ENCODE measurements around the gene CEP43. TPM values are rescaled to one million over a fixed set of nuclear protein-coding genes. Genes with fewer than 3 reads are reported as not detected.

CEP43 gene
- total RNA-seq, 1 donor from 2014 or later, result 23.3 TPM

DNA sequence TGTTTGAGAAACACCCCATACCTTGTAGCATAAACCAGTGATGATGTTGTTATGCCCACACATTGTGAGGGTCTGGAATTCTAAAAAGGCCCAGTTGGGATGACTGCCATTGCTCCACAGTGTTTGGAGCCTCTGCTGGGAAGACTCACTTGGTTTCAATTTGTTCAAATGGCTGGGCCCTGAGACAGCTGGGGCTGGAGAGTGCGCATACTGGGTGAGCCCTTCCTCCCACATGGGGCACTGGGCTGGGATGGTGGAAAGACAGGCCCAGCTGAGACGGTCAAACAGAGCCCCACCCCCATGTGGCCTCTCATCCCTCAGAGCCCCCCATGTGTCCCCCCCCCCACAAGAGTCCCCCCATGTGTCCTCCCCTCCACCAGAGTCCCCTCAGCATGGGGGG is 22.6 kb upstream of the CEP43 start:
- DNase-seq (ENCODE audit: low spot score), result no peak
- Mint-ChIP-seq H3K9me3 (ENCODE audit: unreplicated experiment) (no peaks in the 10 kb centered on the region), H3K27me3 (ENCODE audit: unreplicated experiment) (no peaks in the 10 kb centered on the region), H3K27ac (ENCODE audit: unreplicated experiment) (no peak overlapping the region), H3K4me3 (ENCODE audit: unreplicated experiment) (no peak overlapping the region), H3K36me3 (ENCODE audit: low read depth, unreplicated experiment) (no peaks in the 10 kb centered on the region), H3K4me1 (ENCODE audit: unreplicated experiment) (peaks cover 2% of the 10 kb centered on the region)
- TF ChIP-seq, protein P1, sequence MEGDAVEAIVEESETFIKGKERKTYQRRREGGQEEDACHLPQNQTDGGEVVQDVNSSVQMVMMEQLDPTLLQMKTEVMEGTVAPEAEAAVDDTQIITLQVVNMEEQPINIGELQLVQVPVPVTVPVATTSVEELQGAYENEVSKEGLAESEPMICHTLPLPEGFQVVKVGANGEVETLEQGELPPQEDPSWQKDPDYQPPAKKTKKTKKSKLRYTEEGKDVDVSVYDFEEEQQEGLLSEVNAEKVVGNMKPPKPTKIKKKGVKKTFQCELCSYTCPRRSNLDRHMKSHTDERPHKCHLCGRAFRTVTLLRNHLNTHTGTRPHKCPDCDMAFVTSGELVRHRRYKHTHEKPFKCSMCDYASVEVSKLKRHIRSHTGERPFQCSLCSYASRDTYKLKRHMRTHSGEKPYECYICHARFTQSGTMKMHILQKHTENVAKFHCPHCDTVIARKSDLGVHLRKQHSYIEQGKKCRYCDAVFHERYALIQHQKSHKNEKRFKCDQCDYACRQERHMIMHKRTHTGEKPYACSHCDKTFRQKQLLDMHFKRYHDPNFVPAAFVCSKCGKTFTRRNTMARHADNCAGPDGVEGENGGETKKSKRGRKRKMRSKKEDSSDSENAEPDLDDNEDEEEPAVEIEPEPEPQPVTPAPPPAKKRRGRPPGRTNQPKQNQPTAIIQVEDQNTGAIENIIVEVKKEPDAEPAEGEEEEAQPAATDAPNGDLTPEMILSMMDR (IDR thresholded peaks at IDR 0.05; ENCODE audit: unreplicated experiment), result no peak

DNA sequence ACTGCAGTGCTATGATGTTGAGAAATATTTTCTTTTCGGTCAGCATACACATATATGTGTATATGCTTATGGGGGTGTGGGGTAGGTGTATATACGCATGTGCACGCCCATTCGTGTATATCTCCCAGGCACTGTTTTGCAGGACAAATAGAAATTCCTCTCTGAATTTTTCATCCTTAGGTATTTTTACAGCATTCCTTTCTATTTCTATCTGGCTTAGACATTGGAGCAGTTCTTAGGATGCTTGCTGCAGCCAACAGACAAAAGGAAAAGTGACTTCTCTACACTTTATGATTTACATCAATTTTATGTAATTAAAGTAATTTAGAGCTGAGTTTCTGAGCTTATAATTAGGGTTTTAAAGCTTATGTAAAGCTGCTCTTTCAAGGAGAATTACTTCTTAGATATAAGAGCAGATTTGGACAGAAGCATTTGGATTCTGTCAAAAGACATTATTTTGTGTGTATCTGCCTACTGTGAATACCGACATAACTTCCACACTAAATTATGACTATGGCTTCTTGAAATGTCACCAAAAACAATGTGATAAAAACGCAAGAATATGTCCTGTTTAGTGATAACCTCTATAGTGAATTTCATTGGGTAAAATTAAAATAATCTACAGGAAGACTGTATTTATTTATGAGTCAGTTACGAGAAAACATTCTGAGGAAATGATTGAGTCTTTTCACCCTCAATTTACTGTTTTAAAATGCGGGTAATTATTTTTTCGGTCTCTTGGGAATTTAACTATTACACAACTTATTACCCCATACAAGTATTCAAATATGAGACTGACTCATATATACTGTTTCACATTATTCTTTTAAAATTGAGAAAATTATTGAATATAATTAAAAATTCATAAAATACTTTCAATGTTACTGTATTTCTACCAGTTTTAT is 21.3 kb upstream of the CEP43 start:
- Mint-ChIP-seq H3K36me3 (ENCODE audit: low read depth, unreplicated experiment) (no peaks in the 10 kb centered on the region), H3K4me1 (ENCODE audit: unreplicated experiment) (peaks cover 2% of the 10 kb centered on the region), H3K27me3 (ENCODE audit: unreplicated experiment) (no peaks in the 10 kb centered on the region), H3K4me3 (ENCODE audit: unreplicated experiment) (no peak overlapping the region), H3K27ac (ENCODE audit: unreplicated experiment) (no peak overlapping the region), H3K9me3 (ENCODE audit: unreplicated experiment) (no peaks in the 10 kb centered on the region)
- TF ChIP-seq, protein P1 (IDR thresholded peaks at IDR 0.05; ENCODE audit: unreplicated experiment), result no peak
- no peak for DNase-seq (ENCODE audit: low spot score)

DNA sequence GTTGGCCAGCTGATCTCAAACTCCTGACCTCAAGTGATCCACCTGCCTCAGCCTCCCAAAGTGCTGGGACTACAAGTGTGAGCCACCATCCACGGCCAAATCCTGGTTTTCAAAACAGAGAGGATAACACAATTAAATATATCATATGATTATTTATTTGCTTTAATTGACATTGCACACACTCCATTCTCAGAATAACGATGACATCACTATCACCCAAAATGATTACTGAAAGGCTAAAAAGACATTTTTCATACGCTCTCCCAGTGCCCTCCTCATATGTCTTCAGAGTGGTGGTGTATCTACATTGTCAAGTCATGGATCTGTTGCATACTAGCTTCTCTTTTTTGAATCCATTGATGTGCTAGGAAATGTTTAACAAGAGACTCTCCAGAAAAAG is 18.5 kb upstream of the CEP43 start:
- no peaks in the 10 kb centered on the region for H3K27me3 Mint-ChIP-seq (ENCODE audit: unreplicated experiment)
- H3K27ac Mint-ChIP-seq (ENCODE audit: unreplicated experiment), result no peak overlapping the region
- DNase-seq (ENCODE audit: low spot score), result no peak
- no peaks in the 10 kb centered on the region for H3K9me3 Mint-ChIP-seq (ENCODE audit: unreplicated experiment)
- H3K4me1 Mint-ChIP-seq (ENCODE audit: unreplicated experiment), result no peaks in the 10 kb centered on the region
- TF ChIP-seq, protein P1 (IDR thresholded peaks at IDR 0.05; ENCODE audit: unreplicated experiment), result no peak
- no peak overlapping the region for H3K4me3 Mint-ChIP-seq (ENCODE audit: unreplicated experiment)
- H3K36me3 Mint-ChIP-seq (ENCODE audit: low read depth, unreplicated experiment), result no peaks in the 10 kb centered on the region

DNA sequence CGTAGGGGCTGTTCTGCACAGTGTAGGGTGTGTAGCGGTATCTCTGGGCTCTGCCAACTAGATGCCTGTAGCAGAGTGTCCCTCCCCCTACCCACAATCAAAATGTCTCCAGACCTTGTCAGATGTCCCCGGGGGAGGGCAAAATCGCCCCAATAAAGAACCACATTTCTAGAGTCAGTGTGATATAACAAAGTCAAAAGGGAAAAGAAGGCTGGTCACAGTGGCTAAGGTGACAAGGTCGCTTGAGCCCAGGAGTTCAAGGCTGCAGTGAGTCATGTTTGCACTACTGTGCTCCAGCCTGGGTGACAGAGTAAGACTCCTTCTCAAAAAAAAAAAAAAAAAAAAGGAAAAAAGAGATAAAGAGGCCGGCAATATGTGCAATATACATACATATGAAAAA is 11.7 kb upstream of the CEP43 start:
- no peak for DNase-seq (ENCODE audit: low spot score)
- H3K27ac Mint-ChIP-seq (ENCODE audit: unreplicated experiment), result no peak overlapping the region
- peaks cover 2% of the 10 kb centered on the region for H3K27me3 Mint-ChIP-seq (ENCODE audit: unreplicated experiment)
- TF ChIP-seq, protein P1 (IDR thresholded peaks at IDR 0.05; ENCODE audit: unreplicated experiment), result no peak
- H3K4me3 Mint-ChIP-seq (ENCODE audit: unreplicated experiment), result no peak overlapping the region
- H3K9me3 Mint-ChIP-seq (ENCODE audit: unreplicated experiment), result no peaks in the 10 kb centered on the region
- H3K4me1 Mint-ChIP-seq (ENCODE audit: unreplicated experiment), result no peaks in the 10 kb centered on the region
- H3K36me3 Mint-ChIP-seq (ENCODE audit: low read depth, unreplicated experiment), result no peaks in the 10 kb centered on the region

DNA sequence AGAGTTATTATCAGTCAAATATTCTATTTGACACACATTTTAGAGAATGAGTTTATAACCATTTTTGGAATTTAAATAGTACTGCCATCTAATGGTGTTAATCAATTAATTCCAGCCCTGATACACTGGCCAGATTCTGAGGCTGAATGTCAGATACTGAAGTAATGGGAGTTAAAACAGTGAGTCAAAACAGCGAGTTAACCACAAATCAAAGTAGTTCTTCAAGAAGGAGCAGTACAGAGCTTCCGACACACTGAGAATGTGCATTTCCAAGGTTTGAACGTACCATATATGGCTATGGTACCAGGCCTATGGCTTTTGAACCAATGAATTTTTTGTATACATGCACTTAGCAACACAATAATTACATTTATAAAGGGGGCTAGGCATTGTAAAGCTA is 11.3 kb upstream of the CEP43 start:
- H3K36me3 Mint-ChIP-seq (ENCODE audit: low read depth, unreplicated experiment), result no peaks in the 10 kb centered on the region
- no peak overlapping the region for H3K27ac Mint-ChIP-seq (ENCODE audit: unreplicated experiment)
- H3K27me3 Mint-ChIP-seq (ENCODE audit: unreplicated experiment), result peaks cover 2% of the 10 kb centered on the region
- H3K4me3 Mint-ChIP-seq (ENCODE audit: unreplicated experiment), result no peak overlapping the region
- TF ChIP-seq, protein P1 (IDR thresholded peaks at IDR 0.05; ENCODE audit: unreplicated experiment), result no peak
- no peaks in the 10 kb centered on the region for H3K4me1 Mint-ChIP-seq (ENCODE audit: unreplicated experiment)
- no peak for DNase-seq (ENCODE audit: low spot score)
- H3K9me3 Mint-ChIP-seq (ENCODE audit: unreplicated experiment), result no peaks in the 10 kb centered on the region
